Keratinocyte (primary cell): ENCODE measurements around the gene FTO.

Experiments used
- CTCF ChIP-seq, 3 experiments: IDR thresholded peaks in 1 of 3; conservative IDR thresholded peaks in 1 of 3; optimal IDR thresholded peaks in 1 of 3; 2 replicates in 2 of 3; 3 replicates in 1 of 3; pipeline versions ENCODE3 to v1.5.1; 2011; ENCODE audit warnings: low read length in 3 of 3, mild to moderate bottlenecking in 3 of 3, moderate library complexity in 2 of 3, control low read depth in 1 of 3, inconsistent platforms in 1 of 3; ENCODE audit not compliant: insufficient read depth in 2 of 3; ENCODE audit errors: extremely low read depth in 1 of 3
- EZH2 ChIP-seq: IDR thresholded peaks from one replicate; pipeline ENCODE4 v1.6.1; 2012; ENCODE audit warnings: inconsistent platforms, mild to moderate bottlenecking, low read length, moderate library complexity

DNA sequence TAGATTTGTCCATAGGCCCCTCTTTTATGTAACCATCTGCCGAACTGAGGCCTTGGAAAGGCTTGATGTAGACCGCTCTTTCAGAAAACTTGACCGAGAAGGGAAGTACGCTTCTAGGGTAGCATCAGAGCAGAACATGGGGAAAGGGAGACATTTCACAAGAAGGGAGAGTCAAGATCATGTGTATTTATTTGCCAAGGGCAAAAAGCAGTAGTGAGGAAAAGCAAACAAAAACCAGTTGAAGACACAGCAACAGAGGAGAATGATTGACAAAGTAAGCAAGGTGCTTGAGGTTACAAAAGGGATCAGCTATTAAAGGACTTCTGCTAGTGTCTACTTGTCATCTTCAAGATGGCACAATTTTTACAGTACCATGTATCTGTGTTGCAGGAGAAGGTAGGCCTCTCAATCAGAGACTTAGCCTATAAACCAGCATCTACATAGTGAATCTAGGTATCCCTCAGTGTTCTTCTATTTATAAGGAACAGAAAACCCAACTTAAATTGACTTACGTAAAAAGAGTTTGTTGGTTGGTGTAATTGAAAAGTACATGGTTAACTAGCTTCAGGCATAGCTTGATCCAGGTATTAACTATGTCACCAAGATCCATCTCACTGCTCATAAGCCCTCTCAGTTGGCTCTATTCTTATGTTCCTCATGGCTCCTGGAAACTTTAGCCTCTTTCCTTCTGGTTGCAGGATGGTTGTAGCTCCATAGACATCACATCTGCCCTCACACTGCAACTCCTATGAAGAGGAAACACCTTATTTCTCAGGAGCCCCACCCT is 294.3 kb downstream of the FTO start:
- TF ChIP-seq EZH2, result no peak
- no peak for TF ChIP-seq CTCF (optimal IDR thresholded peaks at IDR 0.05 in 1 of 3, IDR thresholded peaks at IDR 0.05 in 1 of 3, conservative IDR thresholded peaks at IDR 0.05 in 1 of 3; ENCODE audit: extremely low read depth in 1 of 3, insufficient read depth in 2 of 3, low read length in 3 of 3)
